ENCODE data around the gene SCARF2. TPM values are rescaled to one million over a fixed set of nuclear protein-coding genes. Genes with fewer than 3 reads are reported as not detected.
A peak's percentile ranks its signal among the peaks of the same experiment; 100 is the strongest.

The SCARF2 gene
- total and polyA plus RNA-seq, 2 donors (not counting 1 experiment from before 2014, with no cell fraction given) = 8.1 to 14.5 TPM

- H2AFZ ChIP-seq (ENCODE audit: low read length) = no peak overlapping the region
- no peaks in the 10 kb centered on the region for H3K79me2 ChIP-seq (ENCODE audit: control insufficient read depth, insufficient read depth, low read length)
- H3K4me3 ChIP-seq (replicated peaks in 1 of 4; ENCODE audit: control extremely low read depth in 1 of 4, insufficient read depth in 1 of 4, low read depth in 3 of 4, low read length in 4 of 4) = no peak overlapping the region
- H4K20me1 ChIP-seq (ENCODE audit: control insufficient read depth, extremely low read depth, insufficient read depth, low read length) = no peaks in the 10 kb centered on the region
- peaks cover 14% of the 10 kb centered on the region for H3K4me1 ChIP-seq (ENCODE audit: control insufficient read depth, extremely low read depth, insufficient read depth, low read length)
- TF ChIP-seq, protein P1, sequence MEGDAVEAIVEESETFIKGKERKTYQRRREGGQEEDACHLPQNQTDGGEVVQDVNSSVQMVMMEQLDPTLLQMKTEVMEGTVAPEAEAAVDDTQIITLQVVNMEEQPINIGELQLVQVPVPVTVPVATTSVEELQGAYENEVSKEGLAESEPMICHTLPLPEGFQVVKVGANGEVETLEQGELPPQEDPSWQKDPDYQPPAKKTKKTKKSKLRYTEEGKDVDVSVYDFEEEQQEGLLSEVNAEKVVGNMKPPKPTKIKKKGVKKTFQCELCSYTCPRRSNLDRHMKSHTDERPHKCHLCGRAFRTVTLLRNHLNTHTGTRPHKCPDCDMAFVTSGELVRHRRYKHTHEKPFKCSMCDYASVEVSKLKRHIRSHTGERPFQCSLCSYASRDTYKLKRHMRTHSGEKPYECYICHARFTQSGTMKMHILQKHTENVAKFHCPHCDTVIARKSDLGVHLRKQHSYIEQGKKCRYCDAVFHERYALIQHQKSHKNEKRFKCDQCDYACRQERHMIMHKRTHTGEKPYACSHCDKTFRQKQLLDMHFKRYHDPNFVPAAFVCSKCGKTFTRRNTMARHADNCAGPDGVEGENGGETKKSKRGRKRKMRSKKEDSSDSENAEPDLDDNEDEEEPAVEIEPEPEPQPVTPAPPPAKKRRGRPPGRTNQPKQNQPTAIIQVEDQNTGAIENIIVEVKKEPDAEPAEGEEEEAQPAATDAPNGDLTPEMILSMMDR (conservative IDR thresholded peaks at IDR 0.05 in 1 of 2, IDR thresholded peaks at IDR 0.05 in 1 of 2; ENCODE audit: low read depth in 1 of 2, low read length in 2 of 2) = no peak
- no peak for TF ChIP-seq EZH2 (IDR thresholded peaks at IDR 0.05; ENCODE audit: low read length, missing control alignments)
- no peaks in the 10 kb centered on the region for H3K27me3 ChIP-seq (ENCODE audit: control insufficient read depth, insufficient read depth, low read length)
- DNase-seq (ENCODE audit: low read depth in 2 of 2) = peak in 1 of 2 donors; percentile 29
- peak overlapping the region; percentile 59 for H3K27ac ChIP-seq (ENCODE audit: insufficient read depth, low read length)
- H3K4me2 ChIP-seq (ENCODE audit: extremely low read depth, insufficient read depth, low read length) = no peak overlapping the region
- no peak overlapping the region for H3K9ac ChIP-seq (ENCODE audit: insufficient read depth, low read length)
- H3K9me3 ChIP-seq (ENCODE audit: control insufficient read depth, insufficient read depth, low read depth, low read length) = no peaks in the 10 kb centered on the region
- H3K36me3 ChIP-seq (ENCODE audit: control insufficient read depth, insufficient read depth, low read length) = peaks cover 8% of the 10 kb centered on the region
Observed at GRCh38 chr22:20423008-20423905, 14.4 kb downstream of the SCARF2 start.

DNA sequence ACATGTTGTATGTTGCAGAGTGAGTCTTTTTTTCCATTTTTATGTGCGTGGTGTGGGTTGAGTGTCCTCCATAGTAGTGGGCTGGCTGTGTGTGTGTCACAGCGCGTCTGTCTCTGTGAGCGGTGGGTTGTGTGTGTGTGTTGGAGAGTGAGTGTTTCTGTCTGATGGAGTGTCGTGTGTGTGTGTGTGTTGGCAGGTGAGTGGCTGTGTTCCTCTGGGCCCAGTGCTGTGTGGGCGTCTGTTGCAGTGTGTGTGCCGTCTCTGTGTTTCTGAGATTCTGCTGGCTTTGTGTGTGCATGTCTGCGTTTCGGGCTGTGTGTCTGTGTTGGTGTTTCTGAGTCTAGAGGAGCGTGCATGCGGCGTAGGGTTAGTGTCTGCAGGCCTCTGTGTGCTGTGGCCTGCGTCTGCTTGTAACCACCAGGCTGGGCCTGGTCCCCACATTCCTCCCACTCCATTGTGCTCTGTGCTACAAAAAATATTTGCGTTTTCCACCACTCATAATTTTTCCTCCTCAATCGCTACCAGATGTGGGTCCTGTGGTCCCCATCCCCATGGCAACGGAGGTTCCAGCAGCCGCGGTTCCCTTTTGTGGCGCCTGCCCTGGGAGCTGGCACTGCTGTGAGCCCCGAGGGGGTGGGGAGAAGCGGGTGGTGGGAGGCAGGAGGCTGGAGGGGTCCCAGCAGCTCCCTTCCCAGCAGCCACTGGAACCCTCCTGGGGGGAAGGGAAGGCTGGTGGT is 15.2 kb downstream of the SCARF2 start:
- peak in 1 of 2 donors; percentile 66 for DNase-seq (ENCODE audit: low read depth in 2 of 2)

More for the DNA sequence above, 15.2 kb downstream of the SCARF2 start:
- Histone ChIP-seq H3K9me3 (ENCODE audit: control insufficient read depth, insufficient read depth, low read depth, low read length) (no peaks in the 10 kb centered on the region), H3K4me3 (replicated peaks in 1 of 4; ENCODE audit: control extremely low read depth in 1 of 4, insufficient read depth in 1 of 4, low read depth in 3 of 4, low read length in 4 of 4) (no peak overlapping the region), H2AFZ (ENCODE audit: low read length) (no peak overlapping the region), H3K79me2 (ENCODE audit: control insufficient read depth, insufficient read depth, low read length) (no peaks in the 10 kb centered on the region), H4K20me1 (ENCODE audit: control insufficient read depth, extremely low read depth, insufficient read depth, low read length) (no peaks in the 10 kb centered on the region), H3K27me3 (ENCODE audit: control insufficient read depth, insufficient read depth, low read length) (no peaks in the 10 kb centered on the region), H3K4me1 (ENCODE audit: control insufficient read depth, extremely low read depth, insufficient read depth, low read length) (peaks cover 14% of the 10 kb centered on the region), H3K9ac (ENCODE audit: insufficient read depth, low read length) (no peak overlapping the region), H3K36me3 (ENCODE audit: control insufficient read depth, insufficient read depth, low read length) (peaks cover 6% of the 10 kb centered on the region), H3K4me2 (ENCODE audit: extremely low read depth, insufficient read depth, low read length) (peak overlapping the region; percentile 8), H3K27ac (ENCODE audit: insufficient read depth, low read length) (peak overlapping the region; percentile 59)
- no peak for TF ChIP-seq EZH2 (IDR thresholded peaks at IDR 0.05; ENCODE audit: low read length, missing control alignments)
- TF ChIP-seq, protein P1 (conservative IDR thresholded peaks at IDR 0.05 in 1 of 2, IDR thresholded peaks at IDR 0.05 in 1 of 2; ENCODE audit: low read depth in 1 of 2, low read length in 2 of 2) = no peak
